Stimulated activated naive CD4-positive, alpha-beta T cell treated with Interleukin-2 at 50 U/mL for 16 hours (primary cell): ENCODE measurements around the gene CCR2.

Source experiments
- DNase-seq: peaks from one replicate; lab custom pipeline; 2025; lab: John Stamatoyannopoulos, UW

Gene CCR2

GRCh38 chr3:46405301-46406019, 51.5 kb downstream of the CCR2 start:
- no peak for DNase-seq

- DNase-seq = no peak
Measured at GRCh38 chr3:46406443-46406787, 52.5 kb downstream of the CCR2 start.

- DNase-seq = no peak
Measured at GRCh38 chr3:46406788-46407611, 53.1 kb downstream of the CCR2 start, which contains the start of the genes CCR5AS and CCRL2. Gene CCR5AS, minus strand, starts transcription at chr3:46407066. Gene CCRL2, plus strand, starts transcription at chr3:46407259. Its CDS starts 821 bp downstream, at chr3:46408080.

DNA sequence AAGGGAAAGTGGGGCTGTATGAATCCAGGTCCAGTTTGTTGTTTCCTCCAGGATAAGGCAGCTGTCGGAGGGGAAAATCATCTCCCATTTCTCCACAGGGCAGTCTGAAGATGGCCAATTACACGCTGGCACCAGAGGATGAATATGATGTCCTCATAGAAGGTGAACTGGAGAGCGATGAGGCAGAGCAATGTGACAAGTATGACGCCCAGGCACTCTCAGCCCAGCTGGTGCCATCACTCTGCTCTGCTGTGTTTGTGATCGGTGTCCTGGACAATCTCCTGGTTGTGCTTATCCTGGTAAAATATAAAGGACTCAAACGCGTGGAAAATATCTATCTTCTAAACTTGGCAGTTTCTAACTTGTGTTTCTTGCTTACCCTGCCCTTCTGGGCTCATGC, 54.1 kb downstream of the CCR2 start:
- DNase-seq = no peak

DNA sequence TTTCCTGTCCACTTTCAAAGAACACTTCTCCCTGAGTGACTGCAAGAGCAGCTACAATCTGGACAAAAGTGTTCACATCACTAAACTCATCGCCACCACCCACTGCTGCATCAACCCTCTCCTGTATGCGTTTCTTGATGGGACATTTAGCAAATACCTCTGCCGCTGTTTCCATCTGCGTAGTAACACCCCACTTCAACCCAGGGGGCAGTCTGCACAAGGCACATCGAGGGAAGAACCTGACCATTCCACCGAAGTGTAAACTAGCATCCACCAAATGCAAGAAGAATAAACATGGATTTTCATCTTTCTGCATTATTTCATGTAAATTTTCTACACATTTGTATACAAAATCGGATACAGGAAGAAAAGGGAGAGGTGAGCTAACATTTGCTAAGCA, 54.9 kb downstream of the CCR2 start:
- DNase-seq = no peak

DNA sequence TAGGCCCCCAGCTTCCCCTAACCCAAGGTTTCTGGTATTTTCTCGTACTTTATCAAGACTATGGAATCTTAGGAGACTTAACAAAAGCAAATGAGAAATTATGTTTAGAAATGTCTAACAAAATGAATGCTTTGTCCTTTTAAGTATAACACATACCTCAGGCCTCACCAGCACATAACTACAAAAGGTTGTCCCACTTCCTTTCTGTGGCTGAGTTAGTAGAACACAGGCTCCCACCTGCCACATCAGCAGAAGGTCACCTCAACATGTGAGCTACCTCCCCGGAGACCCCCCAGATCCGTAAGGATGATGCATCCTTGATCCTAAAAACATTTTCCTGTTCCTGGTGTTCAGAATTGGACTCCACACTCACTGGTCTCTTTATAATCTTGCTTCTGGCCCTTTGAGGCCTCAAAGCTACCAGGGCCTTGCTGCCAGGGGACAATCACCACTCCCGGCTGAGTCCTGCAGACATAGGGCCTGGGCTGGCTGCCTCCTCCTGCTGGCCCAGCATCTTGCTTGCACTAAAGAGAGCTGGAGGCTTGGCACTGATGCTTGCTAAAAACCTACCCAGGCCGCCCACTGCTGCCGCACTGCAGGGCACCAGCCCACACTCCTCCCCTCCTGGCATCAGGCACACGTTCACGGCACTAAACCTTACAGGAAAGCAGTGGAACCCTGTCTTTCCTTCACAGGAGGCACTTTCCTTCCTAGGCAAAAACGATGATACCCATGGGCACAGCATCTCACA, 56.0 kb downstream of the CCR2 start:
- no peak for DNase-seq
